ENCODE measurements around the gene SNPH.
"Not testable (repeated sequence)": the region's sequence is repeated elsewhere in the genome, so short reads cannot be mapped to it uniquely, and the experiment has no call there.

Gene SNPH

GRCh38 chr20:1232286-1233111 is 33.6 kb upstream of the SNPH start:
- TF ChIP-seq CTCF (IDR thresholded peaks at IDR 0.05) = no peak
- no peak overlapping the region for H3K27ac ChIP-seq
- no peak overlapping the region for H3K4me3 ChIP-seq
- DNase-seq (ENCODE audit: low spot score) = no peak

GRCh38 chr20:1240549-1240948 is 25.5 kb upstream of the SNPH start:
- TF ChIP-seq CTCF (IDR thresholded peaks at IDR 0.05) = no peak
- no peak for DNase-seq (ENCODE audit: low spot score)
- Histone ChIP-seq H3K4me3 (no peak overlapping the region), H3K27ac (no peak overlapping the region)

GRCh38 chr20:1241456-1241855 is 24.6 kb upstream of the SNPH start:
- H3K27ac ChIP-seq = no peak overlapping the region
- H3K4me3 ChIP-seq = no peak overlapping the region
- no peak for TF ChIP-seq CTCF (IDR thresholded peaks at IDR 0.05)
- no peak for DNase-seq (ENCODE audit: low spot score)

- DNase-seq (ENCODE audit: low spot score) = no peak
- no peak overlapping the region for H3K27ac ChIP-seq
- no peak for TF ChIP-seq CTCF (IDR thresholded peaks at IDR 0.05)
- no peak overlapping the region for H3K4me3 ChIP-seq
Observed at GRCh38 chr20:1242099-1242498, 24.0 kb upstream of the SNPH start.

- H3K4me3 ChIP-seq = no peak overlapping the region
- H3K27ac ChIP-seq = no peak overlapping the region
- no peak for TF ChIP-seq CTCF (IDR thresholded peaks at IDR 0.05)
- no peak for DNase-seq (ENCODE audit: low spot score)
Observed at GRCh38 chr20:1242530-1242929, 23.6 kb upstream of the SNPH start.

- TF ChIP-seq CTCF (IDR thresholded peaks at IDR 0.05) = no peak
- DNase-seq (ENCODE audit: low spot score) = no peak
- Histone ChIP-seq H3K4me3 (no peak overlapping the region), H3K27ac (no peak overlapping the region)
Observed at GRCh38 chr20:1245578-1245977, 20.5 kb upstream of the SNPH start.

GRCh38 chr20:1247689-1248088 is 18.4 kb upstream of the SNPH start:
- TF ChIP-seq CTCF (IDR thresholded peaks at IDR 0.05) = no peak
- no peak overlapping the region for H3K27ac ChIP-seq
- no peak overlapping the region for H3K4me3 ChIP-seq
- DNase-seq (ENCODE audit: low spot score) = no peak

GRCh38 chr20:1250282-1250681 is 15.8 kb upstream of the SNPH start:
- not testable (repeated sequence) for H3K4me3 ChIP-seq; DNase-seq (ENCODE audit: low spot score)

More at GRCh38 chr20:1250282-1250681, 15.8 kb upstream of the SNPH start:
- not testable (repeated sequence) for H3K27ac ChIP-seq
